SK-N-SH treated with all-trans-retinoic acid at 6 μM for 48 hours (cell line): ENCODE measurements around the gene CALR3.
"Not testable (repeated sequence)": the region's sequence is repeated elsewhere in the genome, so short reads cannot be mapped to it uniquely, and the experiment has no call there.

Experiments
- ATAC-seq: fragments of 200-7000 bp; cut with Tn5 transposase; 3 replicates; pipeline ENCODE4 v1.9.1; 2020; ENCODE audit warnings: mild to moderate bottlenecking, moderate library complexity
- ARNTL ChIP-seq: fragments of 450-650 bp; formaldehyde crosslinking; IDR thresholded peaks from 2 replicates; pipeline ENCODE4 v1.5.0; 2020; ENCODE audit warnings: low read depth, mild to moderate bottlenecking, moderate library complexity, borderline replicate concordance
- BACH2 ChIP-seq: fragments of 250-450 bp; sonication (Bioruptor Pico); IDR thresholded peaks from 2 replicates; pipeline ENCODE4 v1.9.0; 2021; ENCODE audit warnings: mild to moderate bottlenecking, borderline replicate concordance
- CSDC2 ChIP-seq: fragments of 250-450 bp; sonication (Bioruptor Pico); IDR thresholded peaks from 2 replicates; pipeline ENCODE4 v1.5.0; 2020; ENCODE audit warnings: mild to moderate bottlenecking, moderate library complexity
- ESRRG ChIP-seq: fragments of 250-450 bp; sonication (Bioruptor Pico); IDR thresholded peaks from 2 replicates; pipeline ENCODE4 v1.6.1; 2021; ENCODE audit warnings: mild to moderate bottlenecking
- GLIS3 ChIP-seq: fragments of 250-450 bp; sonication (Bioruptor Pico); IDR thresholded peaks from 2 replicates; pipeline ENCODE4 v1.5.0; 2020; ENCODE audit warnings: mild to moderate bottlenecking, moderate library complexity
- ISL1 ChIP-seq: fragments of 250-450 bp; sonication (Bioruptor Pico); IDR thresholded peaks from 2 replicates; pipeline ENCODE4 v2.1.2; 2022; ENCODE audit warnings: mild to moderate bottlenecking, moderate library complexity
- OSR1 ChIP-seq: fragments of 250-450 bp; sonication (Bioruptor Pico); IDR thresholded peaks from 2 replicates; pipeline ENCODE4 v1.8.0; 2022; ENCODE audit warnings: moderate library complexity, mild to moderate bottlenecking, inconsistent platforms
- PPARA ChIP-seq: fragments of 250-450 bp; sonication (Bioruptor Pico); IDR thresholded peaks from 2 replicates; pipeline ENCODE4 v1.5.0; 2020; ENCODE audit warnings: mild to moderate bottlenecking, borderline replicate concordance
- TCF4 ChIP-seq: fragments of 250-450 bp; sonication (Bioruptor Pico); IDR thresholded peaks from 2 replicates; pipeline ENCODE4 v1.8.0; 2021; ENCODE audit warnings: mild to moderate bottlenecking, moderate library complexity, borderline replicate concordance
- ZC3H10 ChIP-seq: fragments of 250-450 bp; sonication (Bioruptor Pico); IDR thresholded peaks from 2 replicates; pipeline ENCODE4 v1.5.1; 2021; ENCODE audit warnings: mild to moderate bottlenecking, moderate library complexity
- ZFP3 ChIP-seq: fragments of 250-450 bp; sonication (Bioruptor Pico); IDR thresholded peaks from 2 replicates; pipeline ENCODE4 v1.5.0; 2020; ENCODE audit warnings: mild to moderate bottlenecking, moderate library complexity
- ZFP30 ChIP-seq: fragments of 450-650 bp; formaldehyde crosslinking; IDR thresholded peaks from 2 replicates; pipeline ENCODE4 v1.5.0; 2022; ENCODE audit warnings: mild to moderate bottlenecking, moderate library complexity
- ZNF565 ChIP-seq: fragments of 450-650 bp; formaldehyde crosslinking; conservative IDR thresholded peaks from 2 replicates; pipeline ENCODE4 v1.5.0; 2020; ENCODE audit warnings: low read depth, mild to moderate bottlenecking, moderate library complexity
- ZNF70 ChIP-seq: fragments of 450-650 bp; formaldehyde crosslinking; IDR thresholded peaks from 2 replicates; pipeline ENCODE4 v1.5.0; 2020; ENCODE audit warnings: mild to moderate bottlenecking, moderate library complexity
- TF ChIP-seq, protein P1 (sequence below): fragments of 250-450 bp; sonication (Bioruptor Pico); IDR thresholded peaks from 2 replicates; pipeline ENCODE4 v1.5.1; 2020; ENCODE audit warnings: low read depth, mild to moderate bottlenecking, moderate library complexity
- TF ChIP-seq, protein P2 (sequence below): fragments of 250-450 bp; sonication (Bioruptor Pico); IDR thresholded peaks from 2 replicates; pipeline ENCODE4 v1.8.0; 2020; ENCODE audit warnings: mild to moderate bottlenecking, moderate library complexity, borderline replicate concordance

The CALR3 gene

DNA sequence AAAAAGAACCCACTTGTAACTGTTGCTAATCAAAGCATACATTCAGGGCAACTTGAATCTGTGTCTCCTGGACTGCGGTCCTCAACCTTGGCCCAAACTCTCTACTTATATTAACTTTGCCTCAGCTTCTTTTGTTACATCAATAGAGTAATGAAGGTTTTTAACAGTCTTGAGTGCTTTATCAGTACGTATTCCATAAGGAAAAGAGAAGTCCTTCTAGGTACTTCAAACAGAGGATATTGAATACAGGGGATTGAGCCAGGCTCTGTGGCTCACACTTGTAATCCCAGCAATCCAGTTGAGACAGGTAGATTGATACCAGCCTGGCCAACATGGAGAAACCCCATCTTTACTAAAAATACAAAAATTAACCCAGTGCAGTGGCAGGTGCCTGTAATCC is 23.0 kb downstream of the CALR3 start:
- no peak for ATAC-seq
- TF ChIP-seq ISL1 (CRISPR knock-in tag) (no peak), ZFP3 (CRISPR knock-in tag) (no peak), CSDC2 (CRISPR knock-in tag) (no peak), OSR1 (CRISPR knock-in tag) (no peak), PPARA (CRISPR knock-in tag) (no peak), BACH2 (CRISPR knock-in tag) (no peak), ESRRG (CRISPR knock-in tag) (no peak), TCF4 (CRISPR knock-in tag) (no peak), GLIS3 (no peak)
- TF ChIP-seq, protein P1, sequence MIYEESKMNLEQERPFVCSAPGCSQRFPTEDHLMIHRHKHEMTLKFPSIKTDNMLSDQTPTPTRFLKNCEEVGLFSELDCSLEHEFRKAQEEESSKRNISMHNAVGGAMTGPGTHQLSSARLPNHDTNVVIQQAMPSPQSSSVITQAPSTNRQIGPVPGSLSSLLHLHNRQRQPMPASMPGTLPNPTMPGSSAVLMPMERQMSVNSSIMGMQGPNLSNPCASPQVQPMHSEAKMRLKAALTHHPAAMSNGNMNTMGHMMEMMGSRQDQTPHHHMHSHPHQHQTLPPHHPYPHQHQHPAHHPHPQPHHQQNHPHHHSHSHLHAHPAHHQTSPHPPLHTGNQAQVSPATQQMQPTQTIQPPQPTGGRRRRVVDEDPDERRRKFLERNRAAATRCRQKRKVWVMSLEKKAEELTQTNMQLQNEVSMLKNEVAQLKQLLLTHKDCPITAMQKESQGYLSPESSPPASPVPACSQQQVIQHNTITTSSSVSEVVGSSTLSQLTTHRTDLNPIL, result no peak
- TF ChIP-seq, protein P2, sequence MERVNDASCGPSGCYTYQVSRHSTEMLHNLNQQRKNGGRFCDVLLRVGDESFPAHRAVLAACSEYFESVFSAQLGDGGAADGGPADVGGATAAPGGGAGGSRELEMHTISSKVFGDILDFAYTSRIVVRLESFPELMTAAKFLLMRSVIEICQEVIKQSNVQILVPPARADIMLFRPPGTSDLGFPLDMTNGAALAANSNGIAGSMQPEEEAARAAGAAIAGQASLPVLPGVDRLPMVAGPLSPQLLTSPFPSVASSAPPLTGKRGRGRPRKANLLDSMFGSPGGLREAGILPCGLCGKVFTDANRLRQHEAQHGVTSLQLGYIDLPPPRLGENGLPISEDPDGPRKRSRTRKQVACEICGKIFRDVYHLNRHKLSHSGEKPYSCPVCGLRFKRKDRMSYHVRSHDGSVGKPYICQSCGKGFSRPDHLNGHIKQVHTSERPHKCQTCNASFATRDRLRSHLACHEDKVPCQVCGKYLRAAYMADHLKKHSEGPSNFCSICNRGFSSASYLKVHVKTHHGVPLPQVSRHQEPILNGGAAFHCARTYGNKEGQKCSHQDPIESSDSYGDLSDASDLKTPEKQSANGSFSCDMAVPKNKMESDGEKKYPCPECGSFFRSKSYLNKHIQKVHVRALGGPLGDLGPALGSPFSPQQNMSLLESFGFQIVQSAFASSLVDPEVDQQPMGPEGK (CRISPR knock-in tag), result no peak

DNA sequence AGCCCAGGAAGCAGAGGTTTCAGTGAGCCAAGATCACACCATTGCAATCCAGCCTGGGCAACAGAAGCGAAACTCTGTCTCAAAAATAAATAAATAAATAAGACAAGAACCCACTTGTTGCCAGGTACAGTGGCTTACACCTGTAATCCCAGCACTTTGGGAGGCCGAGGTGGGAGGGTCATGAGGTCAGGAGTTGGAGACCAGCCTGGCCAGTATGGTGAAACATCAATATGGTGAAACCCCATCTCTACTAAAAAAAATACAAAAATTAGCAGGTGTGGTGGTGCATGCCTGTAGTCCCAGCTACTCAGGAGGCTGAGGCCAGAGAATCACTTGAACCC is 23.4 kb downstream of the CALR3 start:
- not testable (repeated sequence) for ATAC-seq

DNA sequence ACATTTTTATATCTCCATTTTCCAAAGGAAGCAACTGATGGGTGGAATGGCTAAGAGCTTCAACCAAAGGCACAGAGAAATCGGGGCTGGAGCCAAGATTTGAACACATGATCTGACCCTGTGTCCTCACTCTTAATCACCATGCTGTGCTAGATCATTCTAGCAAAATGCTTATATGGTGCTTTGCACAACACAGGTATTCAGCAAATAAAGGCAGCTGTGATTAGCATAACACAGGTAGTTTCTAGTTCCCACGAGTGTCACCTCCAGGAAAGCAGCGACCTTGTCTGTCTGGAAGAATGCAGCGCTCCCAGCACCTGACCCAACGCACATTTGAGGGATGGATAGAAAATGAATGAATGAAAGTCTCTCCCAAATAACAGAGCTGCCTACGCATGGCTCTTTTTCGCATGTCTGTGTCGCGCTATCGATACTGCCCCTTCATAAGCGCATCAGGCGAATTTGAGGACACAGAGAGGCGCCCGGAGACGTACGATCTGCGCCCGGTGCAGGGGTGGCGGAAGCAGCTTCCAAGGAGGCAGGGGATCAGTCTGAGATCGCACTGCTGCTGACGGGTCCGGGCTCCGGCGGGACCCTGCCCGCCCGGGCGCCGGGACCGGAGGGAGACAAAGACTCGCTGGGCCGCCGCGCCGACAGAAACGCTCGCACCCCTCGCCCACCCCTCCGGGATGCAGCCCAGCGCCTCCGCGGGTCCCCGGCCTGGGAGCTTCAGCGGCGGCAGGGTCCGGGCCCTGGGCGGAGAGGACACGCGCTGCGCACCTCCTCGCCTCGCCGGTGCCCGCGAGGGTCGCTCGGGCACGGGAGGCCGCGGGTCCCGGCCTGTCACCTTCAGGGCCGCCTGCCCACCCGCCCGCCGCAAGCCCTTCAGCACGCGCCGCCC is 24.8 kb downstream of the CALR3 start:
- peak; percentile 24 for ATAC-seq

DNA sequence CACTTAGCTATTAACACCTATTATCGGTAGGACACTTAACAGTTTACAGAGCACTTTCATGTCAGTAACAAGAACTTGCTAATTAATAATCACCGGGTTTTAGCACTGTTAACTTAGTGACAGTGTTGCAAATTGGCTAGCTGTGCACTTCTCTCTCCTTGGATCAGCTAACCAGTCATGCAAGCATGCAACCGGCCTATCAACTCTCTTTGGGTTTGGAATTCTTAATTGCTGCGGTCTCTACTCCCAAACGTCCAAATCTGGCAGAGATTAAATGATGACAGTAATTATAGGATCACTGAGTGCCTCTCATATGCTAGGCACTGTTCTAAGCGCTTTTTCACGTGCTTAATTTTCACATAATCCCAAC is 25.4 kb downstream of the CALR3 start:
- no peak for ATAC-seq
- TF ChIP-seq, protein P2 (CRISPR knock-in tag), result no peak
- TF ChIP-seq OSR1 (CRISPR knock-in tag) (no peak), ZNF70 (CRISPR knock-in tag) (no peak), ARNTL (no peak), CSDC2 (CRISPR knock-in tag) (no peak)

More for the DNA sequence above, 24.8 kb downstream of the CALR3 start:
- TF ChIP-seq PPARA (CRISPR knock-in tag), result no peak
- no peak for TF ChIP-seq BACH2 (CRISPR knock-in tag)
- no peak for TF ChIP-seq ZNF565 (CRISPR knock-in tag)
- no peak for TF ChIP-seq ZFP30
- no peak for TF ChIP-seq ESRRG (CRISPR knock-in tag)
- TF ChIP-seq ZC3H10 (CRISPR knock-in tag), result no peak
- no peak for TF ChIP-seq ZNF70 (CRISPR knock-in tag)

DNA sequence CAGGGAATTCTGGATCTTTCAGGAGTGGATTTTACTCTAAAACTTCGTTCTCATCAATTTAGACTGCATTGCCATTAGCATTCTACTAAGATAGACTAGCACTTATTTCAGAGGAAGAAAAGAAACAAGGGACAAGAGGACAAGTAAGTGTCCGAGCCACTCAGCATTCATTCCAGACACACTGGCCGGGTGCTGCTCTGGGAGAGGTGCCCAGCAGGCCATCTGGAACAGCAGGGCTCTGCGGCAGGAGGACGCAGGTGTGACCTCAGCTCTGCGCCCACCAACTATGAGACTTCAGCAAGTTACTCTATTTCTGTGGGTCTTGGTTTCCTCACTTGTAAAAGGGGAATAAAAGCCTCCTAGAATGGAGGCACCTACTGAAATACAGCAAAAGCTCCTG is 28.4 kb downstream of the CALR3 start:
- ATAC-seq, result no peak
- 0 out of 2 replicates have a peak, but pooled peaks have one; percentile 28 for TF ChIP-seq TCF4 (CRISPR knock-in tag)
- TF ChIP-seq ISL1 (CRISPR knock-in tag), result no peak
- TF ChIP-seq, protein P2 (CRISPR knock-in tag), result no peak

DNA sequence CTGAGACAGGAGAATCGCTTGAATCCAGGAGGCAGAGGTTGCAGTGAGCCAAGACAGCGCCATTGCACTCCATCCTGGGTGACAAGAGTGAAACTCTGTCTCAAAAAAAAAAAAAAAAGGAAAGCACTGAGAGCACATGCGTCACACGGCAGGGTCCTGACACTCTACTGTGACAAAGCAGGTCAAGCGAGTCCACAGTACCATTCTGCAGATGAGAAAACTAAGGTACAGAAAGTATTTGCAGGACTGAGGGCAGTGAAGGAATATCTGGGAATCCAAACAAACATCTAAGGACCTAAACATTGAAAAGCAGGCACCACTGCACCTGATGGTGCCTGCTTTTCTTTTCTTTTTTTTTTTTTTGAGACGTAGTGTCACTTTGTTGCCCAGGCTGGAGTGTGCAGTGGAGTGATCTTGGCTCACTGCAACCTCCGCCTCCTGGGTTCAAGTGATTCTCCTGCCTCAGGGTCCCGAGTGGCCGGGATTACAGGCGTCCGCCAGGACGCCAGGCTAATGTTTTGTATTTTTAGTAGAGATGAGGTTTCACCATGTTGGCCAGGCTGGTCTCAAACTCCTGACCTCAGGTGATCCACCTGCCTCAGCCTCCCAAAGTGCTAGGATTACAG is 29.1 kb downstream of the CALR3 start:
- ATAC-seq, result not testable (repeated sequence)
